ENCODE measurements around the gene ZNF593. TPM values are rescaled to one million over a fixed set of nuclear protein-coding genes. Genes with fewer than 3 reads are reported as not detected.
A peak's percentile ranks its signal among the peaks of the same experiment; 100 is the strongest.

Gene ZNF593
- total and polyA plus RNA-seq, 9 of the 15 experiments (the other 6 are each of a cell fraction or from before 2014, with no cell fraction given), result 9.8 to 334 (median 48.2) TPM

GRCh38 chr1:26127235-26128163 lies 42.2 kb upstream of the ZNF593 start (continued):
- peak; percentile 7; the same call in 1 of the 2 replicates for TF ChIP-seq SMARCE1 (IDR thresholded peaks at IDR 0.05)
- TF ChIP-seq TOE1 (IDR thresholded peaks at IDR 0.05; ENCODE audit: borderline replicate concordance), result peak; percentile 91
- TF ChIP-seq TOE1 (CRISPR knock-in tag; IDR thresholded peaks at IDR 0.05; ENCODE audit: borderline replicate concordance, low read depth), result 0 out of 2 replicates have a peak, but pooled peaks have one; percentile 52
- peak; percentile 55; the same call in 1 of the 2 replicates for TF ChIP-seq ZNF551 (CRISPR knock-in tag; IDR thresholded peaks at IDR 0.05)
- TF ChIP-seq PML (IDR thresholded peaks at IDR 0.05; ENCODE audit: low read length), result 0 out of 2 replicates have a peak, but pooled peaks have one; percentile 13

- Histone ChIP-seq H3K36me3 (ENCODE audit: control insufficient read depth, insufficient read depth, low read length) (peaks cover 5% of the 10 kb centered on the region), H3K4me2 (ENCODE audit: insufficient read depth, low read length) (no peak overlapping the region), H3K27me3 (ENCODE audit: control insufficient read depth in 2 of 2, insufficient read depth in 2 of 2, low read length in 2 of 2) (no peaks in the 10 kb centered on the region), H4K20me1 (replicated peaks; ENCODE audit: control insufficient read depth, insufficient read depth, low read length) (no peaks in the 10 kb centered on the region), H3K27ac (ENCODE audit: extremely low read depth, low read depth, low read length) (no peak overlapping the region), H3K9me1 (ENCODE audit: control insufficient read depth, insufficient read depth, low read length) (no peaks in the 10 kb centered on the region), H2AFZ (ENCODE audit: low read depth, low read length) (peak overlapping the region; percentile 78; the same call in 1 of the 2 replicates), H3K9me3 (replicated peaks; ENCODE audit: control insufficient read depth, insufficient read depth, low read depth, low read length) (no peaks in the 10 kb centered on the region), H3K4me1 (replicated peaks in 1 of 2; ENCODE audit: control insufficient read depth in 2 of 2, insufficient read depth in 2 of 2, low read length in 2 of 2) (peaks cover 39 to 61% of the 10 kb centered on the region in 2 experiments), H3K79me2 (ENCODE audit: control insufficient read depth, insufficient read depth, low read length) (peaks cover 27% of the 10 kb centered on the region), H3K9ac (ENCODE audit: insufficient read depth in 1 of 2, low read depth in 2 of 2, low read length in 2 of 2) (no peak overlapping the region), H3K4me3 (no peak overlapping the region)
- FAIRE-seq (no peak), ATAC-seq (no peak), DNase-seq (ENCODE audit: extremely low read depth in 1 of 4, low spot score in 3 of 4) (no peak)
- ChIA-PET POLR2A (interaction anchor here (0.6 to 13.3 kb wide), 6 partner anchors 9 to 237 kb away, joined by 3 to 237 read pairs (median 6); partner anchors contain the start of gene PDIK1L), CTCF (ENCODE audit: low intra/inter-chr PET ratio) (interaction anchor here (0.6 kb wide), 1 partner anchor 13 kb away, joined by 3 read pairs; no protein-coding TSS in a partner anchor)
- no TSS peak for BruUV-seq (replicated peaks)
- 93% methylated on average over 4 of the region's 4 CpGs for WGBS (ENCODE audit: insufficient coverage, low coverage, missing lambda C conversion rate)
- in situ Hi-C loops (cut with MboI), result no loop called here
- intact Hi-C loops (cut with micrococcal nuclease), result no loop called here
- 0 out of 2 replicates have a peak, but pooled peaks have one; percentile 14 for TF ChIP-seq SMAD3 (CRISPR knock-in tag; conservative IDR thresholded peaks at IDR 0.05)
- no peak for TF ChIP-seq MTA3 (IDR thresholded peaks at IDR 0.05; ENCODE audit: borderline replicate concordance)
- peak; percentile 62; the same call in 1 of the 2 replicates for TF ChIP-seq ZNF766 (CRISPR knock-in tag; conservative IDR thresholded peaks at IDR 0.05)
- no peak for TF ChIP-seq SAFB2 (IDR thresholded peaks at IDR 0.05; ENCODE audit: borderline replicate concordance, low read depth, low read length, severe bottlenecking)
- TF ChIP-seq TRIM28 (IDR thresholded peaks at IDR 0.05), result no peak
- no peak for TF ChIP-seq ZNF134 (CRISPR knock-in tag; conservative IDR thresholded peaks at IDR 0.05)
- TF ChIP-seq ZNF583 (CRISPR knock-in tag; IDR thresholded peaks at IDR 0.05), result 0 out of 2 replicates have a peak, but pooled peaks have one; percentile 14
- peak in 1 of 3 experiments; percentile 51; a peak in 1 of 6 replicates for TF ChIP-seq ZBTB11 (CRISPR knock-in tag; IDR thresholded peaks at IDR 0.05)
- no peak for TF ChIP-seq GMEB1 (CRISPR knock-in tag; IDR thresholded peaks at IDR 0.05)
These were observed 39.9 kb upstream of the ZNF593 start for GRCh38 chr1:26129778-26130177.
